H9 (cell line): Measurements from ENCODE around the gene ABCC12. TPM values are rescaled to one million over a fixed set of nuclear protein-coding genes. Genes with fewer than 3 reads are reported as not detected.

ENCODE experiments used
- DNase-seq: peaks from one replicate; pipeline ENCODE4 v3.0.0-alpha.2; 2017
- H2AFZ ChIP-seq: one replicate; pipeline ENCODE4 v1.6.1; 2013; ENCODE audit warnings: mild to moderate bottlenecking, low read length, control low read depth, moderate library complexity
- H2AK5ac ChIP-seq: 2 replicates; pipeline ENCODE4 v1.6.1; 2013; ENCODE audit warnings: low read length, control low read depth, mixed read lengths; ENCODE audit not compliant: insufficient read length
- H2BK120ac ChIP-seq: one replicate; pipeline ENCODE4 v1.6.1; 2013; ENCODE audit warnings: low read depth, mild to moderate bottlenecking, low read length, control low read depth, inconsistent platforms; ENCODE audit not compliant: poor library complexity, severe bottlenecking
- H2BK12ac ChIP-seq: 2 replicates; pipeline ENCODE4 v1.6.1; 2013; ENCODE audit warnings: low read length, control low read depth, mixed read lengths, low read depth; ENCODE audit not compliant: insufficient read length
- H2BK15ac ChIP-seq: 2 replicates; pipeline ENCODE4 v1.6.1; 2013; ENCODE audit warnings: low read depth, low read length, control low read depth
- H2BK20ac ChIP-seq: one replicate; pipeline ENCODE4 v1.6.1; 2013; ENCODE audit warnings: low read depth, mild to moderate bottlenecking, low read length, control low read depth, inconsistent platforms; ENCODE audit not compliant: poor library complexity, severe bottlenecking
- H2BK5ac ChIP-seq: 2 replicates; pipeline ENCODE4 v1.6.1; 2013; ENCODE audit warnings: low read length, control low read depth, mixed read lengths; ENCODE audit not compliant: insufficient read length
- H3K14ac ChIP-seq: 2 replicates; pipeline ENCODE4 v1.6.1; 2013; ENCODE audit warnings: low read length, control low read depth; ENCODE audit not compliant: insufficient read depth
- H3K18ac ChIP-seq: 2 replicates; pipeline ENCODE4 v1.6.1; 2013; ENCODE audit warnings: low read depth, mild to moderate bottlenecking, mixed read lengths, low read length, control low read depth; ENCODE audit not compliant: insufficient read length
- H3K23ac ChIP-seq: 2 replicates; pipeline ENCODE4 v1.6.1; 2013; ENCODE audit warnings: low read length, control low read depth, mixed read lengths, low read depth; ENCODE audit not compliant: insufficient read length
- H3K23me2 ChIP-seq: 2 replicates; pipeline ENCODE4 v1.6.1; 2013; ENCODE audit warnings: low read depth, mild to moderate bottlenecking, mixed read lengths, low read length, control low read depth; ENCODE audit not compliant: insufficient read length, poor library complexity, severe bottlenecking
- H3K27ac ChIP-seq: 2 replicates; pipeline ENCODE4 v1.5.1; 2013; ENCODE audit warnings: low read length, control low read depth, mixed read lengths, low read depth; ENCODE audit not compliant: insufficient read length
- H3K27me3 ChIP-seq: 2 replicates; pipeline ENCODE4 v1.6.1; 2013; ENCODE audit warnings: low read length, control low read depth, inconsistent platforms; ENCODE audit not compliant: insufficient read depth
- H3K4ac ChIP-seq: 2 replicates; pipeline ENCODE4 v1.6.1; 2013; ENCODE audit warnings: low read depth, mild to moderate bottlenecking, control low read depth, inconsistent platforms, low read length, moderate library complexity
- H3K4me1 ChIP-seq: 2 replicates; pipeline ENCODE4 v1.6.1; 2013; ENCODE audit warnings: low read length, control low read depth, inconsistent platforms; ENCODE audit not compliant: insufficient read depth
- H3K4me2 ChIP-seq: 2 replicates; pipeline ENCODE4 v1.6.1; 2013; ENCODE audit warnings: low read length, control low read depth, mixed read lengths; ENCODE audit not compliant: insufficient read length, insufficient read depth
- H3K56ac ChIP-seq: 2 replicates; pipeline ENCODE4 v1.6.1; 2013; ENCODE audit warnings: low read depth, mild to moderate bottlenecking, mixed read lengths, low read length, control low read depth; ENCODE audit not compliant: insufficient read length
- H3K79me1 ChIP-seq: 2 replicates; pipeline ENCODE4 v1.6.1; 2013; ENCODE audit warnings: low read depth, mild to moderate bottlenecking, moderate library complexity, low read length, control low read depth, inconsistent platforms; ENCODE audit not compliant: insufficient read depth, poor library complexity, severe bottlenecking
- H3K79me2 ChIP-seq: 2 replicates; pipeline ENCODE4 v1.6.1; 2013; ENCODE audit warnings: low read length, control low read depth, inconsistent platforms; ENCODE audit not compliant: insufficient read depth
- H3K9ac ChIP-seq: 2 replicates; pipeline ENCODE4 v1.6.1; 2013; ENCODE audit warnings: low read length, control low read depth, mixed read lengths; ENCODE audit not compliant: insufficient read length; ENCODE audit errors: extremely low read depth
- H3K9me3 ChIP-seq: one replicate; pipeline ENCODE4 v1.6.1; 2013; ENCODE audit warnings: low read depth, low read length, inconsistent platforms; ENCODE audit not compliant: control insufficient read depth
- H3T11ph ChIP-seq: one replicate; pipeline ENCODE4 v1.6.1; 2013; ENCODE audit warnings: mild to moderate bottlenecking, low read length, control low read depth, inconsistent platforms
- H4K20me1 ChIP-seq: one replicate; pipeline ENCODE4 v1.6.1; 2013; ENCODE audit not compliant: control insufficient read depth, insufficient read length, insufficient read depth
- H4K5ac ChIP-seq: 2 replicates; pipeline ENCODE4 v1.6.1; 2013; ENCODE audit warnings: low read depth, mild to moderate bottlenecking, mixed read lengths, low read length, control low read depth; ENCODE audit not compliant: insufficient read length
- H4K8ac ChIP-seq: replicated peaks from 2 replicates; pipeline ENCODE4 v1.6.1; 2013; ENCODE audit warnings: low read length, control low read depth, mixed read lengths, low read depth; ENCODE audit not compliant: insufficient read length
- H4K91ac ChIP-seq: 2 replicates; pipeline ENCODE4 v1.6.1; 2013; ENCODE audit warnings: low read depth, mild to moderate bottlenecking, moderate library complexity, mixed read lengths, low read length, control low read depth; ENCODE audit not compliant: insufficient read length
- H3K27ac Mint-ChIP-seq, 3 experiments: 2 replicates in 2 of 3; 3 replicates in 1 of 3; pipeline ENCODE4 v1.8.0; 2020 to 2021; ENCODE audit warnings: mixed read lengths in 3 of 3, mild to moderate bottlenecking in 1 of 3, moderate library complexity in 1 of 3
- H3K27me3 Mint-ChIP-seq: 2 replicates; pipeline ENCODE4 v1.8.0; 2021; ENCODE audit warnings: low read depth, mild to moderate bottlenecking, moderate library complexity, mixed read lengths
- H3K36me3 Mint-ChIP-seq, 3 experiments: 2 replicates in 2 of 3; 3 replicates in 1 of 3; pipeline ENCODE4 v1.8.0; 2020 to 2021; ENCODE audit warnings: low read depth in 3 of 3, mixed read lengths in 3 of 3; ENCODE audit not compliant: insufficient read depth in 1 of 3
- H3K4me1 Mint-ChIP-seq, 2 experiments: 2 replicates each; pipeline ENCODE4 v1.8.0; 2020; ENCODE audit warnings: mixed read lengths in 2 of 2
- H3K4me3 Mint-ChIP-seq, 2 experiments: 2 replicates in 1 of 2; 3 replicates in 1 of 2; pipeline ENCODE4 v1.8.0; 2020 to 2021; ENCODE audit warnings: mild to moderate bottlenecking in 2 of 2, mixed read lengths in 2 of 2, moderate library complexity in 1 of 2
- H3K9me3 Mint-ChIP-seq, 2 experiments: 2 replicates in 1 of 2; 3 replicates in 1 of 2; pipeline ENCODE4 v1.8.0; 2020; ENCODE audit warnings: mild to moderate bottlenecking in 2 of 2, mixed read lengths in 2 of 2, moderate library complexity in 1 of 2
- CTCF ChIP-seq: fragments of 200-600 bp; sonication (generic); conservative IDR thresholded peaks from 3 replicates; pipeline ENCODE4 v1.8.0; 2021; ENCODE audit warnings: antibody characterized with exemption, mild to moderate bottlenecking
- WGBS: extraction: QIAGEN DNeasy Blood & Tissue Kit; methylation state at CpG from one replicate; pipeline ENCODE4 v1.1.7; 2013; ENCODE audit warnings: missing lambda C conversion rate, low lambda C conversion rate, mixed read lengths; ENCODE audit not compliant: insufficient read length; ENCODE audit errors: extremely low coverage; 5-methylcytosine and 5-hydroxymethylcytosine counted together
- total RNA-seq: library from RNA; stranded (reverse); gene quantifications from 2 replicates; pipeline ENCODE4 v1.2.1, GENCODE V29; 2021

ABCC12 gene
- total RNA-seq, 1 experiment from 2014 or later = 0.09 TPM

- no peak overlapping the region for H3K4me3 Mint-ChIP-seq
- H3K9me3 Mint-ChIP-seq = no peaks in the 10 kb centered on the region
- Histone ChIP-seq H3K79me2 (no peaks in the 10 kb centered on the region), H3K14ac (no peak overlapping the region), H4K91ac (no peak overlapping the region), H2BK20ac (no peak overlapping the region), H2BK120ac (no peak overlapping the region), H4K8ac (no peak overlapping the region), H3K4me1 (no peaks in the 10 kb centered on the region), H4K20me1 (no peaks in the 10 kb centered on the region), H3K9ac (no peak overlapping the region), H2BK5ac (no peak overlapping the region), H3K4ac (no peak overlapping the region), H3K79me1 (no peaks in the 10 kb centered on the region), H3K56ac (no peak overlapping the region), H2BK12ac (no peak overlapping the region), H3K9me3 (no peaks in the 10 kb centered on the region), H3K23me2 (no peaks in the 10 kb centered on the region), H2BK15ac (no peak overlapping the region), H4K5ac (no peak overlapping the region), H3K27ac (no peak overlapping the region), H2AK5ac (no peak overlapping the region), H2AFZ (no peak overlapping the region), H3K27me3 (no peaks in the 10 kb centered on the region), H3T11ph (no peak overlapping the region), H3K23ac (no peak overlapping the region), H3K4me2 (no peak overlapping the region), H3K18ac (no peak overlapping the region)
- DNase-seq = no peak
- peaks cover 2 to 7% of the 10 kb centered on the region in 2 experiments; a peak in 3 of 4 replicates for H3K4me1 Mint-ChIP-seq
- no peaks in the 10 kb centered on the region for H3K27me3 Mint-ChIP-seq
- H3K36me3 Mint-ChIP-seq = no peaks in the 10 kb centered on the region; a peak in 1 of 7 replicates
- H3K27ac Mint-ChIP-seq = peak overlapping the region in 1 of 3 experiments; percentile 68; a peak in 1 of 7 replicates
- TF ChIP-seq CTCF = no peak
- WGBS = no CpG with 5 or more reads among the region's 4 CpGs
Measured at GRCh38 chr16:48187779-48188178, 32.0 kb upstream of the ABCC12 start.
